Naive thymus-derived CD4-positive, alpha-beta T cell (primary cell): ENCODE measurements around the gene TRIM59. TPM values are rescaled to one million over a fixed set of nuclear protein-coding genes. Genes with fewer than 3 reads are reported as not detected.
A peak's percentile ranks its signal among the peaks of the same experiment; 100 is the strongest.

Source experiments
- ATAC-seq: fragments of 150-1000 bp; cut with Tn5 transposase; 2 replicates; pipeline ENCODE4 v1.10.0; 2021; ENCODE audit warnings: mild to moderate bottlenecking, moderate library complexity
- CTCF ChIA-PET: fragments of 350-600 bp; sonication (Branson Sonifier 250); formaldehyde crosslinking; loops from one replicate; lab custom pipeline; 2021; ENCODE audit warnings: antibody characterized with exemption; lab: Charles Lee
- POLR2A ChIA-PET: fragments of 350-600 bp; sonication (Branson Sonifier 250); formaldehyde crosslinking; loops from one replicate; lab custom pipeline; 2021; ENCODE audit warnings: antibody characterized with exemption, inconsistent platforms; lab: Charles Lee
- DNase-seq, 9 donors: peaks; one replicate each; pipeline versions ENCODE4 v3.0.0 to v3.0.0-alpha.2; 2020 to 2022; ENCODE audit warnings: mixed read lengths in 1 of 9
- H3K27ac ChIP-seq: one replicate; pipeline ENCODE4 v1.7.0; 2013; ENCODE audit warnings: mild to moderate bottlenecking, low read depth, low read length, moderate library complexity
- H3K27me3 ChIP-seq, 2 donors: one replicate each; pipeline ENCODE4 v1.7.0; 2013; ENCODE audit warnings: low read length in 2 of 2, mild to moderate bottlenecking in 2 of 2, moderate library complexity in 2 of 2; ENCODE audit not compliant: control insufficient read depth in 2 of 2, insufficient read depth in 2 of 2
- H3K36me3 ChIP-seq, 3 experiments: 1 replicate in 2 of 3; 2 replicates in 1 of 3; pipeline ENCODE4 v1.7.0; 2013; ENCODE audit warnings: low read length in 3 of 3, mild to moderate bottlenecking in 3 of 3, moderate library complexity in 1 of 3; ENCODE audit not compliant: insufficient read depth in 3 of 3, control insufficient read depth in 2 of 3
- H3K4me1 ChIP-seq, 2 donors: one replicate each; pipeline ENCODE4 v1.7.0; 2013; ENCODE audit warnings: low read length in 2 of 2, mild to moderate bottlenecking in 2 of 2, moderate library complexity in 1 of 2; ENCODE audit not compliant: control insufficient read depth in 2 of 2, insufficient read depth in 2 of 2
- H3K4me3 ChIP-seq: 2 replicates; pipeline ENCODE4 v1.7.0; 2013; ENCODE audit warnings: mild to moderate bottlenecking, low read length
- H3K9me3 ChIP-seq, 3 experiments: 1 replicate in 2 of 3; 2 replicates in 1 of 3; pipeline ENCODE4 v1.7.0; 2013; ENCODE audit warnings: low read length in 3 of 3; ENCODE audit not compliant: control insufficient read depth in 2 of 3
- H3K27ac Mint-ChIP-seq, 9 donors: one replicate each; pipeline ENCODE4 v1.8.0; 2020 to 2022; ENCODE audit warnings: mixed read lengths in 9 of 9, mild to moderate bottlenecking in 8 of 9, moderate library complexity in 5 of 9, inconsistent platforms in 2 of 9
- H3K27me3 Mint-ChIP-seq, 5 donors: one replicate each; pipeline ENCODE4 v1.8.0; 2021 to 2022; ENCODE audit warnings: mixed read lengths in 5 of 5, mild to moderate bottlenecking in 1 of 5
- H3K36me3 Mint-ChIP-seq, 5 donors: one replicate each; pipeline ENCODE4 v1.8.0; 2020 to 2022; ENCODE audit warnings: mixed read lengths in 5 of 5, mild to moderate bottlenecking in 3 of 5, inconsistent platforms in 1 of 5
- H3K4me1 Mint-ChIP-seq, 7 donors: one replicate each; pipeline ENCODE4 v1.8.0; 2020 to 2022; ENCODE audit warnings: mixed read lengths in 7 of 7, mild to moderate bottlenecking in 3 of 7, inconsistent platforms in 1 of 7
- H3K4me3 Mint-ChIP-seq, 10 donors: one replicate each; pipeline ENCODE4 v1.8.0; 2020 to 2022; ENCODE audit warnings: mild to moderate bottlenecking in 10 of 10, mixed read lengths in 10 of 10, moderate library complexity in 6 of 10, inconsistent platforms in 2 of 10
- H3K9me3 Mint-ChIP-seq, 11 donors: one replicate each; pipeline ENCODE4 v1.8.0; 2020 to 2022; ENCODE audit warnings: mixed read lengths in 11 of 11, mild to moderate bottlenecking in 4 of 11, inconsistent platforms in 1 of 11, moderate library complexity in 1 of 11
- intact Hi-C, 2 donors: fragments of 100-400 bp; cut with micrococcal nuclease; formaldehyde crosslinking; loops; one replicate each; pipeline ENCODE4 v1.15.1; 2023
- polyA plus RNA-seq, 2 donors: library from polyadenylated mRNA; unstranded; fragments of 300-500 nt; fragmentation: Illumina TruSeq; gene quantifications; one replicate each; pipeline ENCODE4 v1.2.3, GENCODE V29; 2021
- total RNA-seq, 6 experiments: library from RNA in 5 of 6; stranded (reverse) in 5 of 6; gene quantifications; 1 replicate in 5 of 6; 2 replicates in 1 of 6; pipeline ENCODE4 v1.2.3 and lab custom pipeline; 2021 to 2026

The TRIM59 gene
- total and polyA plus RNA-seq, 7 experiments from 2014 or later = 9.8 to 49.2 (median 17.5) TPM

- Mint-ChIP-seq H3K36me3 (peaks cover 0 to 30% (median 11%) of the 10 kb centered on the region in 5 donors), H3K4me1 (peaks cover 24 to 57% (median 48%) of the 10 kb centered on the region in 7 donors)
These were observed 46.5 kb downstream of the TRIM59 start for GRCh38 chr3:160403028-160403545.

GRCh38 chr3:160402221-160403027 is 47.2 kb downstream of the TRIM59 start:
- peak overlapping the region in 5 of 9 donors; percentile 35 to 70 (median 46) for H3K27ac Mint-ChIP-seq
- ChIA-PET CTCF (no interaction called here), POLR2A (interaction anchor here (0.7 kb wide), 1 partner anchor 1601 kb away, joined by 3 read pairs; no protein-coding TSS in a partner anchor)
- H3K9me3 Mint-ChIP-seq = peaks cover 0 to 11% (median 0%) of the 10 kb centered on the region in 11 donors
- peaks cover 5 to 19% (median 9%) of the 10 kb centered on the region in 5 donors for H3K27me3 Mint-ChIP-seq
- H3K27ac ChIP-seq = no peak overlapping the region
- H3K4me1 Mint-ChIP-seq = peaks cover 24 to 57% (median 50%) of the 10 kb centered on the region in 7 donors
- H3K4me3 Mint-ChIP-seq = peak overlapping the region; percentile 16 to 99 (median 85)
- peaks cover 0 to 28% (median 11%) of the 10 kb centered on the region in 5 donors for H3K36me3 Mint-ChIP-seq
- H3K9me3 ChIP-seq = no peaks in the 10 kb centered on the region
- peak overlapping the region; percentile 86 for H3K4me3 ChIP-seq
- H3K36me3 ChIP-seq = peaks cover 0 to 7% (median 0%) of the 10 kb centered on the region in 3 experiments
- DNase-seq (no peak), ATAC-seq (no peak)
- intact Hi-C loops = no loop called here
- peaks cover 0 to 4% of the 10 kb centered on the region in 2 donors for H3K27me3 ChIP-seq
- peaks cover 11 to 23% of the 10 kb centered on the region in 2 donors for H3K4me1 ChIP-seq

More at GRCh38 chr3:160403028-160403545, 46.5 kb downstream of the TRIM59 start:
- ChIA-PET POLR2A (no interaction called here), CTCF (no interaction called here)
- H3K9me3 Mint-ChIP-seq = peaks cover 0 to 11% (median 0%) of the 10 kb centered on the region in 11 donors
- H3K27ac Mint-ChIP-seq = peak overlapping the region in 2 of 9 donors; percentile 21 to 84
- DNase-seq (no peak), ATAC-seq (no peak)
- no peak overlapping the region for H3K4me3 ChIP-seq
- peaks cover 0 to 7% (median 0%) of the 10 kb centered on the region in 3 experiments for H3K36me3 ChIP-seq
- H3K4me3 Mint-ChIP-seq = peak overlapping the region in 8 of 10 donors; percentile 72 to 99 (median 90)
- H3K4me1 ChIP-seq = peaks cover 9 to 17% of the 10 kb centered on the region in 2 donors
- no peaks in the 10 kb centered on the region for H3K9me3 ChIP-seq
- no peak overlapping the region for H3K27ac ChIP-seq
- peaks cover 5 to 19% (median 9%) of the 10 kb centered on the region in 5 donors for H3K27me3 Mint-ChIP-seq
- intact Hi-C loops = no loop called here
- H3K27me3 ChIP-seq = peaks cover 0 to 4% of the 10 kb centered on the region in 2 donors

GRCh38 chr3:160401291-160402095 is 48.1 kb downstream of the TRIM59 start:
- no peaks in the 10 kb centered on the region for H3K9me3 ChIP-seq
- Mint-ChIP-seq H3K27me3 (peaks cover 5 to 19% (median 9%) of the 10 kb centered on the region in 5 donors), H3K27ac (peak overlapping the region in 8 of 9 donors; percentile 4 to 95 (median 65)), H3K9me3 (peaks cover 0 to 11% (median 0%) of the 10 kb centered on the region in 11 donors), H3K36me3 (peaks cover 0 to 28% (median 11%) of the 10 kb centered on the region in 5 donors), H3K4me1 (peaks cover 24 to 62% (median 56%) of the 10 kb centered on the region in 7 donors), H3K4me3 (peak overlapping the region; percentile 79 to 99 (median 92))
- H3K4me1 ChIP-seq = peaks cover 11 to 23% of the 10 kb centered on the region in 2 donors
- ChIA-PET CTCF (no interaction called here), POLR2A (no interaction called here)
- peak in 4 of 9 donors; percentile 6 to 19 (median 15) for DNase-seq
- intact Hi-C loops = loop anchor here in 1 of 2 donors (1.0 kb wide), 1 partner anchor 10 kb away; no protein-coding TSS in a partner anchor
- H3K27ac ChIP-seq = peak overlapping the region; percentile 88
- ATAC-seq = no peak
- peaks cover 0 to 7% (median 0%) of the 10 kb centered on the region in 3 experiments for H3K36me3 ChIP-seq
- H3K27me3 ChIP-seq = peaks cover 0 to 4% of the 10 kb centered on the region in 2 donors
- peak overlapping the region; percentile 86 for H3K4me3 ChIP-seq

GRCh38 chr3:160400702-160401150 is 48.9 kb downstream of the TRIM59 start:
- Mint-ChIP-seq H3K27ac (peak overlapping the region; percentile 4 to 100 (median 80)), H3K4me1 (peaks cover 24 to 62% (median 56%) of the 10 kb centered on the region in 7 donors), H3K27me3 (peaks cover 5 to 19% (median 9%) of the 10 kb centered on the region in 5 donors), H3K36me3 (peaks cover 0 to 28% (median 11%) of the 10 kb centered on the region in 5 donors), H3K9me3 (peaks cover 0 to 11% (median 0%) of the 10 kb centered on the region in 11 donors), H3K4me3 (peak overlapping the region; percentile 86 to 99 (median 98))
- H3K36me3 ChIP-seq = peaks cover 0 to 7% (median 0%) of the 10 kb centered on the region in 3 experiments
- H3K4me1 ChIP-seq = peaks cover 11 to 23% of the 10 kb centered on the region in 2 donors
- peak in 7 of 9 donors; percentile 3 to 51 (median 17) for DNase-seq
- H3K4me3 ChIP-seq = peak overlapping the region; percentile 86
- intact Hi-C loops = loop anchor here in 1 of 2 donors (1.0 kb wide), 1 partner anchor 11 kb away; no protein-coding TSS in a partner anchor
- no peak for ATAC-seq
- H3K27me3 ChIP-seq = peaks cover 0 to 4% of the 10 kb centered on the region in 2 donors
- ChIA-PET CTCF (no interaction called here), POLR2A (interaction anchor here (1.0 to 1.1 kb wide), 2 partner anchors 15 to 30 kb away, joined by 3 to 5 read pairs; no protein-coding TSS in a partner anchor)
- peak overlapping the region; percentile 88 for H3K27ac ChIP-seq
- no peaks in the 10 kb centered on the region for H3K9me3 ChIP-seq

- ChIA-PET CTCF (no interaction called here), POLR2A (interaction anchor here (0.7 to 1.9 kb wide), 5 partner anchors 13 to 49 kb away, joined by 3 to 12 read pairs (median 5); partner anchors contain the start of gene TRIM59)
- Histone ChIP-seq H3K9me3 (no peaks in the 10 kb centered on the region), H3K27me3 (peaks cover 0 to 4% of the 10 kb centered on the region in 2 donors), H3K36me3 (peaks cover 0 to 7% (median 0%) of the 10 kb centered on the region in 3 experiments), H3K4me1 (peaks cover 11 to 23% of the 10 kb centered on the region in 2 donors), H3K27ac (peak overlapping the region; percentile 88), H3K4me3 (peak overlapping the region; percentile 86)
- Mint-ChIP-seq H3K27ac (peak overlapping the region; percentile 98 to 100 (median 100)), H3K4me1 (peaks cover 24 to 62% (median 60%) of the 10 kb centered on the region in 7 donors), H3K9me3 (peaks cover 0 to 11% (median 0%) of the 10 kb centered on the region in 11 donors), H3K36me3 (peaks cover 0 to 28% (median 11%) of the 10 kb centered on the region in 5 donors), H3K4me3 (peak overlapping the region; percentile 86 to 99 (median 98)), H3K27me3 (peaks cover 5 to 19% (median 9%) of the 10 kb centered on the region in 5 donors)
- intact Hi-C loops = no loop called here
- ATAC-seq = no peak
- DNase-seq = peak in 4 of 9 donors; percentile 14 to 56 (median 26)
These were observed 49.4 kb downstream of the TRIM59 start for GRCh38 chr3:160400030-160400701.
